Kidney epithelial cell (primary cell): Measurements from ENCODE around the gene FOXF1. TPM values are rescaled to one million over a fixed set of nuclear protein-coding genes. Genes with fewer than 3 reads are reported as not detected.

Source experiments
- DNase-seq: peaks from one replicate; pipeline ENCODE4 v3.0.0-alpha.2; 2010; ENCODE audit warnings: low read depth
- H3K27me3 ChIP-seq: 2 replicates; pipeline ENCODE4 v1.6.0; 2011; ENCODE audit warnings: low read length; ENCODE audit not compliant: control insufficient read depth, insufficient read depth
- H3K36me3 ChIP-seq: 2 replicates; pipeline ENCODE4 v1.5.1; 2011; ENCODE audit warnings: low read length; ENCODE audit not compliant: control insufficient read depth, insufficient read depth
- H3K4me3 ChIP-seq: 2 replicates; pipeline ENCODE4 v1.5.1; 2011; ENCODE audit warnings: low read depth, mild to moderate bottlenecking, control low read depth, low read length
- total RNA-seq: library from RNA; depleted of rRNA; stranded (reverse); fragments of >200 nt; gene quantifications from 2 replicates; pipeline ENCODE4 v1.2.3, GENCODE V29; 2015
- TF ChIP-seq, protein P1 (sequence below): IDR thresholded peaks from 2 replicates; pipeline ENCODE4 v1.5.1; 2011; ENCODE audit warnings: mild to moderate bottlenecking, moderate library complexity, low read length, control low read depth, inconsistent platforms; ENCODE audit not compliant: insufficient read depth, poor library complexity, severe bottlenecking

FOXF1 gene
- total RNA-seq, 1 donor from 2014 or later: not detected

DNA sequence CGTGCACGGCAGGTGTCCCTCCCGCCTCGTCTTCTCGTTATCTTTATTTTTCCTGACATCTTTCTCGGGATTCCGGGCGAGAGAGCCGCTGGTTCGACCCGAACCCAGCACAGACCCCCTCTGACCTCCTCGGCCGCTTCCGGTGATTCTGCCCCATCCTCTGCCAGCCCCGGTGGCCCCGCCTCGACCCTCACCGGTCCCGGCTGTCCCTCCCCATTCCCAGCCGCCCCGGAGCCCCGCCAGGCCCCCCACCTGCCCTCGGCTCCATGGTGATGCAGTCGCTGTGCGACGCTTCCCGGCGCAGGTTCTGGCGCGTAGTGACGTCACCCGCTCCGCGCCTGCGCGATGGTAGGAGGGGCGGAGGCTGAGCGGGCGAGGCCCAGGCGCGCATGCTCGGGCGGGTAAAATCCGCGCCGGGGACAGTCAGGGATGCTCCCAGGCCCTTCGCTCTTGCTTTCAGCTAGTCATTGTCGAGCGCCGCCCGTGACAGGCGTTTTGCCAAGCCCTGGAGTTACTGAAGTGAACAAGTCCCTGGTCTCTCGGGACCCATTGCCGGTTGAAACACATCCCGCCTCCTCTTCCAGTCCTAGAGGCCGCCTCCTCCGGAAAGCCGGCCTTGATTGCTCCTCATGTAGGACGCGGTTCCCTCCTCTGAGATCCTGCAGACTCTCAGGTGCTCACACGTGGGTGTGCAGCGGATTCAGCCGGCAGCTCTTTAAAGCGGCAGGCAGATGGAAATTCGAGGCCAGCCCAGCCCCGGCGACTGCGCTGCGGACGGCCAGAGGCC lies 44.8 kb downstream of the FOXF1 start, which contains the start of gene MTHFSD:
TSS of gene MTHFSD (minus strand) at position 319 of the 787 bp plus-strand sequence. CDS start at position 268, 51 bp downstream.
- H3K4me3 ChIP-seq: peak within 1 kb of the TSS; percentile 88
- H3K36me3 ChIP-seq: no peaks in the 10 kb centered on the region
- TF ChIP-seq, protein P1, sequence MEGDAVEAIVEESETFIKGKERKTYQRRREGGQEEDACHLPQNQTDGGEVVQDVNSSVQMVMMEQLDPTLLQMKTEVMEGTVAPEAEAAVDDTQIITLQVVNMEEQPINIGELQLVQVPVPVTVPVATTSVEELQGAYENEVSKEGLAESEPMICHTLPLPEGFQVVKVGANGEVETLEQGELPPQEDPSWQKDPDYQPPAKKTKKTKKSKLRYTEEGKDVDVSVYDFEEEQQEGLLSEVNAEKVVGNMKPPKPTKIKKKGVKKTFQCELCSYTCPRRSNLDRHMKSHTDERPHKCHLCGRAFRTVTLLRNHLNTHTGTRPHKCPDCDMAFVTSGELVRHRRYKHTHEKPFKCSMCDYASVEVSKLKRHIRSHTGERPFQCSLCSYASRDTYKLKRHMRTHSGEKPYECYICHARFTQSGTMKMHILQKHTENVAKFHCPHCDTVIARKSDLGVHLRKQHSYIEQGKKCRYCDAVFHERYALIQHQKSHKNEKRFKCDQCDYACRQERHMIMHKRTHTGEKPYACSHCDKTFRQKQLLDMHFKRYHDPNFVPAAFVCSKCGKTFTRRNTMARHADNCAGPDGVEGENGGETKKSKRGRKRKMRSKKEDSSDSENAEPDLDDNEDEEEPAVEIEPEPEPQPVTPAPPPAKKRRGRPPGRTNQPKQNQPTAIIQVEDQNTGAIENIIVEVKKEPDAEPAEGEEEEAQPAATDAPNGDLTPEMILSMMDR: no peak
- H3K27me3 ChIP-seq: no peaks in the 10 kb centered on the region
- peak; percentile 56 for DNase-seq

GRCh38 chr16:86555704-86556075 lies 45.4 kb downstream of the FOXF1 start:
- Histone ChIP-seq H3K4me3 (peak overlapping the region; percentile 88), H3K36me3 (no peaks in the 10 kb centered on the region), H3K27me3 (no peaks in the 10 kb centered on the region)
- TF ChIP-seq, protein P1: no peak
- no peak for DNase-seq

- H3K36me3 ChIP-seq: no peaks in the 10 kb centered on the region
- H3K27me3 ChIP-seq: no peaks in the 10 kb centered on the region
- DNase-seq: no peak
- TF ChIP-seq, protein P1: no peak
- H3K4me3 ChIP-seq: no peak overlapping the region
Measured at GRCh38 chr16:86556576-86556975, 46.2 kb downstream of the FOXF1 start.

GRCh38 chr16:86557587-86557986 lies 47.3 kb downstream of the FOXF1 start:
- H3K27me3 ChIP-seq: no peaks in the 10 kb centered on the region
- no peak overlapping the region for H3K4me3 ChIP-seq
- TF ChIP-seq, protein P1: no peak
- no peak for DNase-seq
- H3K36me3 ChIP-seq: no peaks in the 10 kb centered on the region

GRCh38 chr16:86558355-86559193 lies 48.2 kb downstream of the FOXF1 start:
- Histone ChIP-seq H3K27me3 (no peaks in the 10 kb centered on the region), H3K36me3 (no peaks in the 10 kb centered on the region), H3K4me3 (no peak overlapping the region)
- no peak for DNase-seq
- TF ChIP-seq, protein P1: no peak
